Astrocyte of the cerebellum (primary cell): ENCODE results near the gene CACNA1S.

Experiments used
- DNase-seq: peaks from one replicate; pipeline ENCODE4 v3.0.0-alpha.2; 2011; ENCODE audit warnings: low read depth
- H3K4me3 ChIP-seq: 2 replicates; pipeline ENCODE4 v1.5.1; 2011; ENCODE audit warnings: mild to moderate bottlenecking, low read depth, low read length, moderate library complexity
- in situ Hi-C: cut with HindIII; loops from 2 replicates; pipeline ENCODE4 v1.10.0; 2017; ENCODE audit warnings: low sequenced_read_pairs
- TF ChIP-seq, protein P1 (sequence below): IDR thresholded peaks from 2 replicates; pipeline ENCODE4 v1.5.1; 2012; ENCODE audit warnings: low read length, low read depth, moderate library complexity, mild to moderate bottlenecking; ENCODE audit errors: missing control alignments

The CACNA1S gene

DNA sequence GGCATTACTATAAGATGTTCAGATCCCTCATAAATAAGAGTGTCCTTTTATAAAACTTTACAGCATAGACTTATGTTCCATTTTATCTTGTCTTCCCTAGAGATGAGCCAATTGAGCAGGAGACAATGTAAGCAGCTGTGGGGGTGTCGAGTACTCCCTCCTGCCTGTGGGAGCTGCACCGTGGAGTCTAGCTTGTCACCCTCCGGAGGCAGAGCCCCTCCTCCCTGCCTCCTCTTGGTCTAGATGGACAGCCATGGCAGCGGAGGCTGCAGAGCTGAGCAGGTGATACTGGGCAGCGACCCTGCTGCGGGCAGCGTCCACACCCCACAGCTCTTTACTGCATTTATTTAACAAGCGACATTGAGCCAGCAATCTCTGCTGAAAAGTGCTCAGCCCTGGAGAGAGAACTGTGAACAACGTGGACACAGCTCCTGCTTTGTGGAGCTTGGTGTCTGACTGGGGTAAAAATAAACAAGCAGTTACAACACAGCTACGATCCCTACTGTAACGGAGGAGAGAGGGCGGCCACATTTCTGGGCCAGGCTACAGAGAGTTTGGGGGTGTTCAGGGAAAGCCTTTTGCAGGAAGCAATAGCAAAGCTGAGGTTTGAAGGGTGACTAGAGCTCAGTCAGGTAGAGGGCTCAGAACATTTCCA, 75.9 kb downstream of the CACNA1S start:
- DNase-seq = no peak
- in situ Hi-C loops = loop anchor here (10.0 kb wide), 1 partner anchor 472 kb away; no protein-coding TSS in a partner anchor

DNA sequence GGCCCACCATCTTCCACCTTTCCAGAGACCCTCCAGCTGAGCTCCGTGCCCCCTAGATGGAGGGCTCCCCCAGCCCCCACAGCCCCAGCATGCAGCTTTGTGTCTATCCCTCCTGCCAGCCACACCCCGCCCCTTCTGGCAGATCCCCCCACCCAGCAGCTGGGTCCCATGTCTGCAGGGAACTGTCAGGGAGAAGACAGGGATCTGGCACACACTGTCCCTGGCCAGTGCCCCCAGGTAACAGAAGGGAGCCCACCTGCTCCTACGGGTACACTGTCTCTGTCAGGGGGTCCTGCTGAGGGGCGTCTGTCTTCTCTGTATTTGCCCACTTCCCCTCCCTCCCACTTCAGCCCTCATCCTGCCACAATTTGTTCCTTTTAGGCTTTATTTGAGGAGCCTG, 77.6 kb downstream of the CACNA1S start:
- in situ Hi-C loops = loop anchor here (10.0 kb wide), 1 partner anchor 470 kb away; no protein-coding TSS in a partner anchor
- TF ChIP-seq, protein P1, sequence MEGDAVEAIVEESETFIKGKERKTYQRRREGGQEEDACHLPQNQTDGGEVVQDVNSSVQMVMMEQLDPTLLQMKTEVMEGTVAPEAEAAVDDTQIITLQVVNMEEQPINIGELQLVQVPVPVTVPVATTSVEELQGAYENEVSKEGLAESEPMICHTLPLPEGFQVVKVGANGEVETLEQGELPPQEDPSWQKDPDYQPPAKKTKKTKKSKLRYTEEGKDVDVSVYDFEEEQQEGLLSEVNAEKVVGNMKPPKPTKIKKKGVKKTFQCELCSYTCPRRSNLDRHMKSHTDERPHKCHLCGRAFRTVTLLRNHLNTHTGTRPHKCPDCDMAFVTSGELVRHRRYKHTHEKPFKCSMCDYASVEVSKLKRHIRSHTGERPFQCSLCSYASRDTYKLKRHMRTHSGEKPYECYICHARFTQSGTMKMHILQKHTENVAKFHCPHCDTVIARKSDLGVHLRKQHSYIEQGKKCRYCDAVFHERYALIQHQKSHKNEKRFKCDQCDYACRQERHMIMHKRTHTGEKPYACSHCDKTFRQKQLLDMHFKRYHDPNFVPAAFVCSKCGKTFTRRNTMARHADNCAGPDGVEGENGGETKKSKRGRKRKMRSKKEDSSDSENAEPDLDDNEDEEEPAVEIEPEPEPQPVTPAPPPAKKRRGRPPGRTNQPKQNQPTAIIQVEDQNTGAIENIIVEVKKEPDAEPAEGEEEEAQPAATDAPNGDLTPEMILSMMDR = no peak

More for the DNA sequence above, 75.9 kb downstream of the CACNA1S start:
- TF ChIP-seq, protein P1 = no peak
- no peak overlapping the region for H3K4me3 ChIP-seq

DNA sequence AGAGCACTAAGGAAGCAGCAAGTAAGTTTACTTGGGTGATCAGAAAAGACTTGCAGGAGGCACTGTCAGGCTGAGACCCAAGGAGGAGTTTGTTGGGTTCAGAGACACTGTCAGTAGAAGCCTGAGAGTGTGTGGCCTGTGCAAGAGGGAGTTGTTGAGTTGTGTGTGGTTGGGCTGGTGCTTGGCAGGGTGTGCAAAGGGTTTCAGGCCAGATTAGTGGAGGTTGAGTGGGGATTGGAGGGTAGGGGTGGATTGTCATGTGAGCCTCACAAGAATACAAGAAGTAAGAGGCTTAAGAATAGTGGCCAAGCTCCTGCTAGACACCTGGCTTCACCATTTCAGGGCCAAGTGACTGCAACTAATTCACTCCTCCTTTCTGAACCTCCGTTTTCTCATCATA, 79.8 kb downstream of the CACNA1S start:
- no peak overlapping the region for H3K4me3 ChIP-seq
- TF ChIP-seq, protein P1 = no peak
- in situ Hi-C loops = loop anchor here (10.0 kb wide), 1 partner anchor 468 kb away; no protein-coding TSS in a partner anchor
- no peak for DNase-seq

More for the DNA sequence above, 77.6 kb downstream of the CACNA1S start:
- no peak overlapping the region for H3K4me3 ChIP-seq
- no peak for DNase-seq

DNA sequence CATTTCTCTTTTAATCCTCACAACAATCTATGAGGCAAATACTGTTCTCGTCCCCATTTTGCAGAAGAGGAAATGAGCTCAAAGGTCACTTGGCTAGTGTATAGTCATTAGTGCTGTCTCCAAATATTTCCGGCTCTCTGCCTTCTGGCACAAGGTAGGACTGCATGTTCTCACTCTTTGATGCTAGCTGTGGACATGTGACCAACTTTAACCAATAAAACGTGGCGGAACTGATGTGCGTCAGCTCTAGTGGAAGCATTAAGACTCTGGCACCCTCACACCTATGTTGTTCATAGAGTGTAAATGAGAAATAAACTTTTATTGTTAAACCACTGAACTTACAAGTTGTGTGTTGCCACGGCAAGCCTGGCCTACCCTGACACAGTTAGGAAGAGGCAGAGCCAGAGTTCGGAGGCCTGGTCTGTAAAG, 83.8 kb downstream of the CACNA1S start:
- no peak for DNase-seq
- in situ Hi-C loops = no loop called here
- no peak overlapping the region for H3K4me3 ChIP-seq
- TF ChIP-seq, protein P1 = no peak

DNA sequence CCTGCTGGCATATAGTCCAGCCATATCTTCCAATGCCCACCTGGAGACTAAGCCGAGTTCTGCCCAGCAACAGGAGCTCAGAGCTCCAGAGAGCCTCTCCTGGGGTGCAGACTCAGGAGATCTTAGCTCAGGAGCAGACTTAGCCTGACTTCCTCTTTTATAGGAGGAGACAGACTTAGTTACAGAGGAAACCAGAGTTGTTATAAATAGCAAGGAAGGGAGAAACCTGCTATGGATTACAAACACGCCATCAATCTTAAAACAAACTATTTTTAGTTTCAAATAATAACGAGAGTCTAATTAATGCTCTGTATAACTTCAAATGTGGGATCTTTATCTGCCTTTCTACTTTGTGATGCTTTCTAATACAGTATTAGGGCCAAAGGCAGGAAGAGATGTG, 85.4 kb downstream of the CACNA1S start:
- H3K4me3 ChIP-seq = no peak overlapping the region
- DNase-seq = no peak
- in situ Hi-C loops = no loop called here
- TF ChIP-seq, protein P1 = no peak

DNA sequence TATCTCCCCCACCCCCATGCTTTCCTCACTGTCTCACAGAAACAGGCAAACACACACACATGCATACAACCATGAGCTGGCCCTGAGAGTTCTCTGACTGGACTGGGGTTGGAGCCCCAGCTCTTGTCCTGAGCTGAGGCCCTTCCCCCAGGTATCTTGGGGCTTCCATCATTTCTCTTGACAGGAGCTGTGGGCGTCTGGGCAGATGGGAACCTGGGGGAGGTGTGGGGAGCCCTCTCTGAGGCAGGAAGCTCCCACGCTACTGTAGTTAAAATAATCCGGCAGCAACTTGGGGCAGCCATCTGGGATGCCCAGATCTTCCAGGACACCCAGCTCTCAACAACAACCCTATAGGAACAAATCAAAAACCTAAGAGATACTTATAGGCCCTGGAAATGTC, 86.0 kb downstream of the CACNA1S start:
- TF ChIP-seq, protein P1 = no peak
- no peak for DNase-seq
- in situ Hi-C loops = no loop called here
- no peak overlapping the region for H3K4me3 ChIP-seq

DNA sequence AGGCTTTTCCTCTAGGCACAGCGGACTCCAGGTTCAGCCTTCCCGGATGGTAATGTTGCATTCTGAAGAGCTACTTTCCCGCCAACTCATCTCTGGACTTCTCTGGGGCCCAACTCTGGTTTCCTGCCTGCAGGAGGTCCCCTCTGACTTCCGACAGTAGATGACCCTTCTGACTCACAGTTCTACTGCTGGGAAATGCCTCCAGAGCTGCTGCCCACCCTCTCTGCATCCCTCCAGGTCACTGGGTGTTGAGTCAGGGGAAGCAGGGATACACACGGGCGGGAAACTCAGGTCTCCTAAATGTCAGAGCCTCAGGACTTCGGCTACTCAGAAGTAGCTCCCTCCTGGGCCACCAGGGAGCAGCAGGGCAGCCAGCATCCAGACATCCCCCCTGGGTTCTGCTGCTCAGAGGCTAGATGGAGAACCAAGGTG, 86.6 kb downstream of the CACNA1S start:
- DNase-seq = no peak
- TF ChIP-seq, protein P1 = peak; percentile 59
- no peak overlapping the region for H3K4me3 ChIP-seq
- in situ Hi-C loops = no loop called here
